NCI-H345 treated with DMSO at 0.1 percent for 48 hours (cell line): ENCODE measurements around the gene NLGN1.

Source experiments
- DNase-seq: peaks from one replicate; lab custom pipeline; 2025; ENCODE audit not compliant: unreplicated experiment; lab: John Stamatoyannopoulos, UW

The NLGN1 gene

GRCh38 chr3:174253940-174254339 is 856.4 kb downstream of the NLGN1 start:
- no peak for DNase-seq

- DNase-seq = no peak
These were observed 857.9 kb downstream of the NLGN1 start for GRCh38 chr3:174255454-174255853.

- no peak for DNase-seq
These were observed 868.9 kb downstream of the NLGN1 start for GRCh38 chr3:174266476-174266875.

GRCh38 chr3:174268061-174268460 is 870.5 kb downstream of the NLGN1 start:
- no peak for DNase-seq

GRCh38 chr3:174268586-174268985 is 871.0 kb downstream of the NLGN1 start:
- DNase-seq = no peak

GRCh38 chr3:174270841-174271240 is 873.3 kb downstream of the NLGN1 start:
- DNase-seq = no peak

- no peak for DNase-seq
These were observed 877.8 kb downstream of the NLGN1 start for GRCh38 chr3:174275336-174275735.

- no peak for DNase-seq
These were observed 879.3 kb downstream of the NLGN1 start for GRCh38 chr3:174276826-174277225.

GRCh38 chr3:174278094-174278493 is 880.5 kb downstream of the NLGN1 start:
- DNase-seq = no peak

- no peak for DNase-seq
These were observed 882.6 kb downstream of the NLGN1 start for GRCh38 chr3:174280186-174280585.

GRCh38 chr3:174285242-174285864 is 887.8 kb downstream of the NLGN1 start:
- DNase-seq = no peak

GRCh38 chr3:174287705-174288104 is 890.2 kb downstream of the NLGN1 start:
- no peak for DNase-seq

GRCh38 chr3:174294616-174295015 is 897.1 kb downstream of the NLGN1 start:
- no peak for DNase-seq

- no peak for DNase-seq
These were observed 898.0 kb downstream of the NLGN1 start for GRCh38 chr3:174295306-174296092.

GRCh38 chr3:174302746-174303315 is 905.3 kb downstream of the NLGN1 start:
- DNase-seq = no peak

GRCh38 chr3:174303907-174304560 is 906.5 kb downstream of the NLGN1 start:
- DNase-seq = no peak

GRCh38 chr3:174308736-174309135 is 911.2 kb downstream of the NLGN1 start:
- no peak for DNase-seq

- no peak for DNase-seq
These were observed 913.0 kb downstream of the NLGN1 start for GRCh38 chr3:174310475-174310983.

GRCh38 chr3:174315225-174315624 is 917.7 kb downstream of the NLGN1 start:
- no peak for DNase-seq

- DNase-seq = no peak
These were observed 919.5 kb downstream of the NLGN1 start for GRCh38 chr3:174317005-174317404.

- no peak for DNase-seq
These were observed 920.6 kb downstream of the NLGN1 start for GRCh38 chr3:174318181-174318580.

GRCh38 chr3:174321548-174321947 is 924.0 kb downstream of the NLGN1 start:
- no peak for DNase-seq
